HepG2 (cell line): Measurements from ENCODE around the gene PTH1R.

ENCODE experiments used
- CBX2 ChIP-seq, 2 experiments: fragments of 200-600 bp in 1 of 2; sonication (generic); formaldehyde crosslinking in 1 of 2; IDR thresholded peaks; 2 replicates each; pipeline versions ENCODE4 v1.7.0 to v1.8.1; 2018 to 2022; ENCODE audit warnings: low read depth in 2 of 2, low read length in 1 of 2, mild to moderate bottlenecking in 1 of 2, missing genetic modification reagents in 1 of 2
- CTCF ChIP-seq: sonication (generic); formaldehyde crosslinking; IDR thresholded peaks from 2 replicates; pipeline ENCODE4 v1.5.0; 2020; ENCODE audit warnings: mild to moderate bottlenecking, missing genetic modification reagents, moderate library complexity
- EED ChIP-seq: sonication (generic); formaldehyde crosslinking; IDR thresholded peaks from 2 replicates; pipeline ENCODE4 v1.5.0; 2020; ENCODE audit warnings: mild to moderate bottlenecking, missing genetic modification reagents
- HDAC2 ChIP-seq: sonication (generic); formaldehyde crosslinking; IDR thresholded peaks from 2 replicates; pipeline ENCODE4 v1.4.0; 2020; ENCODE audit warnings: missing genetic modification reagents
- MAFF ChIP-seq: IDR thresholded peaks from 2 replicates; pipeline ENCODE4 v1.6.1; 2011; ENCODE audit warnings: low read depth, low read length, improper control_type of control experiment
- MXD4 ChIP-seq: IDR thresholded peaks from 2 replicates; pipeline ENCODE4 v1.6.1; 2016; ENCODE audit warnings: mild to moderate bottlenecking, missing biosample characterization, missing genetic modification reagents
- SP1 ChIP-seq, 2 experiments: fragments of 450-650 bp in 1 of 2; sonication (generic) in 1 of 2; formaldehyde crosslinking in 1 of 2; IDR thresholded peaks; 2 replicates each; pipeline versions ENCODE4 v1.4.0 to v1.6.1; 2016 to 2020; ENCODE audit warnings: missing genetic modification reagents in 1 of 2
- TRAFD1 ChIP-seq: sonication (generic); formaldehyde crosslinking; IDR thresholded peaks from 2 replicates; pipeline ENCODE4 v1.5.1; 2020; ENCODE audit warnings: missing genetic modification reagents, mild to moderate bottlenecking, borderline replicate concordance
- YEATS4 ChIP-seq: sonication (generic); formaldehyde crosslinking; IDR thresholded peaks from 2 replicates; pipeline ENCODE4 v1.4.0; 2020; ENCODE audit warnings: missing genetic modification reagents, borderline replicate concordance
- ZBED4 ChIP-seq: sonication (generic); formaldehyde crosslinking; IDR thresholded peaks from 2 replicates; pipeline ENCODE4 v1.4.0; 2020; ENCODE audit warnings: missing genetic modification reagents, borderline replicate concordance
- ZNF629 ChIP-seq: sonication (generic); formaldehyde crosslinking; conservative IDR thresholded peaks from 2 replicates; pipeline ENCODE4 v1.5.0; 2020; ENCODE audit warnings: missing genetic modification reagents
- ZNF792 ChIP-seq: IDR thresholded peaks from 2 replicates; pipeline ENCODE4 v1.6.1; 2016
- ZSCAN12 ChIP-seq: sonication (generic); formaldehyde crosslinking; IDR thresholded peaks from 2 replicates; pipeline ENCODE4 v1.9.0; 2021; ENCODE audit warnings: mild to moderate bottlenecking, missing genetic modification reagents

GRCh38 chr3:46833346-46834300, 43.9 kb upstream of the PTH1R start:
- TF ChIP-seq MXD4 (no peak), ZNF792 (CRISPR knock-in tag) (no peak), YEATS4 (CRISPR knock-in tag) (no peak), MAFF (no peak), CBX2 (IDR thresholded peaks at IDR 0.05; ENCODE audit: low read depth, low read length) (no peak), CBX2 (CRISPR knock-in tag; IDR thresholded peaks at IDR 0.05; ENCODE audit: low read depth) (no peak), ZBED4 (CRISPR knock-in tag) (no peak), TRAFD1 (CRISPR knock-in tag) (no peak), SP1 (IDR thresholded peaks at IDR 0.05) (no peak), SP1 (CRISPR knock-in tag; IDR thresholded peaks at IDR 0.05) (no peak), EED (CRISPR knock-in tag) (no peak), CTCF (CRISPR knock-in tag) (no peak), HDAC2 (no peak), ZSCAN12 (CRISPR knock-in tag) (no peak), ZNF629 (CRISPR knock-in tag) (no peak)
